PC-9 (cell line): Measurements from ENCODE around the gene TPRG1L. TPM values are rescaled to one million over a fixed set of nuclear protein-coding genes. Genes with fewer than 3 reads are reported as not detected.

Experiments used
- BruUV-seq: library from RNA; stranded (reverse); fragments of 400-500 nt; replicated peaks from 2 replicates; lab custom pipeline; 2021; lab: Mats Ljungman, UMichigan
- CTCF ChIA-PET: fragments of 300-600 bp; sonication (Branson Sonifier 250); formaldehyde crosslinking; loops from one replicate; lab custom pipeline; 2022; ENCODE audit warnings: antibody characterized with exemption; lab: Charles Lee
- POLR2A ChIA-PET: fragments of 300-600 bp; sonication (Branson Sonifier 250); formaldehyde crosslinking; loops from one replicate; lab custom pipeline; 2022; ENCODE audit warnings: antibody characterized with exemption; ENCODE audit not compliant: unreplicated experiment; lab: Charles Lee
- DNase-seq, 2 experiments: peaks; one replicate each; pipeline versions ENCODE4 v3.0.0 to v3.0.0-alpha.2; 2015 to 2022; ENCODE audit warnings: mixed read lengths in 1 of 2
- H2AFZ ChIP-seq: fragments of 200-600 bp; sonication (generic); 2 replicates; pipeline ENCODE4 v1.8.1; 2017; ENCODE audit warnings: antibody characterized with exemption
- H3F3A ChIP-seq: fragments of 200-600 bp; sonication (generic); 2 replicates; pipeline ENCODE4 v1.8.1; 2017; ENCODE audit warnings: antibody characterized with exemption, mild to moderate bottlenecking, low read depth; ENCODE audit not compliant: insufficient read depth
- H3K27ac ChIP-seq: fragments of 200-600 bp; sonication (generic); 2 replicates; pipeline ENCODE4 v1.6.1; 2016; ENCODE audit warnings: mixed run types
- H3K27me3 ChIP-seq: fragments of 200-600 bp; sonication (generic); 2 replicates; pipeline ENCODE4 v1.6.1; 2016; ENCODE audit warnings: low read depth, mixed run types; ENCODE audit not compliant: insufficient read depth
- H3K36me3 ChIP-seq: fragments of 200-600 bp; sonication (generic); 2 replicates; pipeline ENCODE4 v1.6.1; 2016; ENCODE audit warnings: low read depth, mixed run types
- H3K4me1 ChIP-seq: fragments of 200-600 bp; sonication (generic); replicated peaks from 2 replicates; pipeline ENCODE4 v1.6.1; 2016; ENCODE audit warnings: mixed run types; ENCODE audit not compliant: insufficient read depth
- H3K4me2 ChIP-seq: fragments of 200-600 bp; sonication (generic); 2 replicates; pipeline ENCODE4 v1.6.1; 2017; ENCODE audit warnings: mixed run types
- H3K4me3 ChIP-seq: fragments of 200-600 bp; sonication (generic); 2 replicates; pipeline ENCODE4 v1.6.1; 2016; ENCODE audit warnings: mixed run types
- H3K79me2 ChIP-seq: fragments of 200-600 bp; sonication (generic); 2 replicates; pipeline ENCODE4 v1.6.1; 2017; ENCODE audit warnings: low read depth, mixed run types
- H3K9me2 ChIP-seq: fragments of 200-600 bp; sonication (generic); 2 replicates; pipeline ENCODE4 v1.8.1; 2017; ENCODE audit warnings: mild to moderate bottlenecking; ENCODE audit not compliant: insufficient read depth
- H3K9me3 ChIP-seq: fragments of 200-600 bp; sonication (generic); 2 replicates; pipeline ENCODE4 v1.8.1; 2016; ENCODE audit warnings: low read depth; ENCODE audit not compliant: insufficient read depth
- H4K20me1 ChIP-seq: fragments of 200-600 bp; sonication (generic); 2 replicates; pipeline ENCODE4 v1.8.1; 2017; ENCODE audit not compliant: insufficient read depth
- CTCF ChIP-seq: fragments of 200-600 bp; sonication (generic); conservative IDR thresholded peaks from 2 replicates; pipeline ENCODE4 v1.6.1; 2017; ENCODE audit warnings: mixed run types, antibody characterized with exemption, mild to moderate bottlenecking, moderate library complexity
- EZH2 ChIP-seq: fragments of 200-600 bp; sonication (generic); IDR thresholded peaks from 2 replicates; pipeline ENCODE4 v1.8.0; 2017; ENCODE audit warnings: antibody characterized with exemption, low read depth
- intact Hi-C: fragments of 100-400 bp; cut with micrococcal nuclease; formaldehyde crosslinking; loops from one replicate; pipeline ENCODE4 v1.10.0; 2022; ENCODE audit not compliant: unreplicated experiment
- total RNA-seq: library from RNA; stranded (reverse); gene quantifications from 2 replicates; pipeline ENCODE4 v1.2.3, GENCODE V29; 2021

Gene TPRG1L
- total RNA-seq, 1 experiment from 2014 or later, result 41.4 TPM

GRCh38 chr1:3641046-3641760, 16.4 kb downstream of the TPRG1L start:
- ChIA-PET CTCF (no interaction called here), POLR2A (no interaction called here)
- no TSS peak for BruUV-seq
- Histone ChIP-seq H3K4me3 (no peak overlapping the region), H3K36me3 (no peaks in the 10 kb centered on the region), H3K4me2 (no peak overlapping the region), H3K27ac (no peak overlapping the region), H2AFZ (no peak overlapping the region), H3K9me3 (no peaks in the 10 kb centered on the region), H3K9me2 (no peaks in the 10 kb centered on the region), H3K4me1 (no peaks in the 10 kb centered on the region), H3F3A (no peaks in the 10 kb centered on the region), H4K20me1 (no peaks in the 10 kb centered on the region), H3K79me2 (no peaks in the 10 kb centered on the region), H3K27me3 (no peaks in the 10 kb centered on the region)
- TF ChIP-seq CTCF (no peak), EZH2 (no peak)
- DNase-seq, result no peak
- intact Hi-C loops, result no loop called here

GRCh38 chr1:3641816-3642215, 17.0 kb downstream of the TPRG1L start:
- Histone ChIP-seq H3K9me3 (no peaks in the 10 kb centered on the region), H3K9me2 (no peaks in the 10 kb centered on the region), H3K27ac (no peak overlapping the region), H4K20me1 (no peaks in the 10 kb centered on the region), H2AFZ (no peak overlapping the region), H3K27me3 (no peaks in the 10 kb centered on the region), H3K4me3 (no peak overlapping the region), H3K79me2 (no peaks in the 10 kb centered on the region), H3K4me2 (no peak overlapping the region), H3F3A (no peaks in the 10 kb centered on the region), H3K36me3 (no peaks in the 10 kb centered on the region), H3K4me1 (no peaks in the 10 kb centered on the region)
- no TSS peak for BruUV-seq
- intact Hi-C loops, result no loop called here
- DNase-seq, result no peak
- TF ChIP-seq CTCF, result no peak
- no peak for TF ChIP-seq EZH2
- CTCF ChIA-PET, result no interaction called here
- POLR2A ChIA-PET, result interaction anchor here (0.7 kb wide), 1 partner anchor 27 kb away, joined by 5 read pairs; no protein-coding TSS in a partner anchor

GRCh38 chr1:3642919-3643675, 18.3 kb downstream of the TPRG1L start:
- no peak for TF ChIP-seq CTCF
- Histone ChIP-seq H3K27ac (no peak overlapping the region), H3K9me2 (no peaks in the 10 kb centered on the region), H4K20me1 (no peaks in the 10 kb centered on the region), H3F3A (no peaks in the 10 kb centered on the region), H3K9me3 (no peaks in the 10 kb centered on the region), H3K4me2 (no peak overlapping the region), H3K4me3 (no peak overlapping the region), H3K79me2 (no peaks in the 10 kb centered on the region), H3K4me1 (no peaks in the 10 kb centered on the region), H2AFZ (no peak overlapping the region), H3K36me3 (no peaks in the 10 kb centered on the region), H3K27me3 (no peaks in the 10 kb centered on the region)
- ChIA-PET POLR2A (no interaction called here), CTCF (no interaction called here)
- intact Hi-C loops, result no loop called here
- no TSS peak for BruUV-seq
- no peak for DNase-seq
